Superior temporal gyrus (tissue), 1 donor: ENCODE measurements around the gene PLPPR3.
"Not testable (repeated sequence)": the region's sequence is repeated elsewhere in the genome, so short reads cannot be mapped to it uniquely, and the experiment has no call there.

Experiments
- DNase-seq: peaks from one replicate; pipeline ENCODE4 v3.0.0-alpha.2; 2016; ENCODE audit errors: extremely low spot score

PLPPR3 gene

GRCh38 chr19:829129-829758 is 7.5 kb upstream of the PLPPR3 start:
- DNase-seq: no peak

- no peak for DNase-seq
These were observed 6.1 kb upstream of the PLPPR3 start, which contains the start of gene AZU1 for GRCh38 chr19:827710-828321. AZU1 (plus strand) TSS chr19:827837; CDS start chr19:827847, 10 bp downstream.

GRCh38 chr19:827314-827709 is 5.6 kb upstream of the PLPPR3 start:
- DNase-seq: no peak

GRCh38 chr19:825897-826644 is 4.3 kb upstream of the PLPPR3 start:
- no peak for DNase-seq

- DNase-seq: no peak
These were observed 3.1 kb upstream of the PLPPR3 start for GRCh38 chr19:824885-825284.

- no peak for DNase-seq
These were observed 1.9 kb upstream of the PLPPR3 start for GRCh38 chr19:823565-824121.

GRCh38 chr19:821231-821824 is 427 bp downstream of the PLPPR3 start:
- DNase-seq: no peak

- not testable (repeated sequence) for DNase-seq
These were observed 1.5 kb downstream of the PLPPR3 start for GRCh38 chr19:820212-820611.

- no peak for DNase-seq
These were observed 5.3 kb downstream of the PLPPR3 start for GRCh38 chr19:816500-816857.

- DNase-seq: no peak
These were observed 5.8 kb downstream of the PLPPR3 start for GRCh38 chr19:815775-816499.

- DNase-seq: no peak
These were observed 6.5 kb downstream of the PLPPR3 start for GRCh38 chr19:815079-815774.

- no peak for DNase-seq
These were observed 7.3 kb downstream of the PLPPR3 start for GRCh38 chr19:814152-815078.

- no peak for DNase-seq
These were observed 8.3 kb downstream of the PLPPR3 start for GRCh38 chr19:813219-814151.

GRCh38 chr19:812747-813218 is 9.0 kb downstream of the PLPPR3 start:
- DNase-seq: no peak

GRCh38 chr19:812049-812746 is 9.6 kb downstream of the PLPPR3 start:
- no peak for DNase-seq

GRCh38 chr19:811506-812048 is 10.2 kb downstream of the PLPPR3 start:
- DNase-seq: no peak

- no peak for DNase-seq
These were observed 10.8 kb downstream of the PLPPR3 start for GRCh38 chr19:810883-811489.
